WTC11 (cell line): ENCODE results near the gene CPT1C. TPM values are rescaled to one million over a fixed set of nuclear protein-coding genes. Genes with fewer than 3 reads are reported as not detected.

Experiments
- ATAC-seq: fragments of 200-7000 bp; cut with Tn5 transposase; 2 replicates; pipeline ENCODE4 v1.10.0; 2021; ENCODE audit warnings: mild to moderate bottlenecking, moderate library complexity
- CTCF ChIA-PET: fragments of 300-600 bp; sonication (Branson Sonifier 250); formaldehyde crosslinking; loops from one replicate; lab custom pipeline; 2021; ENCODE audit warnings: antibody characterized with exemption; lab: Charles Lee
- POLR2A ChIA-PET: fragments of 350-600 bp; sonication (Branson Sonifier 250); formaldehyde crosslinking; loops from one replicate; lab custom pipeline; 2021; ENCODE audit warnings: antibody characterized with exemption; lab: Charles Lee
- DNase-seq: peaks from one replicate; pipeline ENCODE4 v3.0.0; 2021; ENCODE audit warnings: low spot score
- H3K27ac Mint-ChIP-seq: 2 replicates; pipeline ENCODE4 v1.8.0; 2021; ENCODE audit warnings: mixed read lengths
- H3K27me3 Mint-ChIP-seq: 2 replicates; pipeline ENCODE4 v1.8.0; 2021; ENCODE audit warnings: low read depth, mild to moderate bottlenecking, moderate library complexity, mixed read lengths
- H3K36me3 Mint-ChIP-seq: 2 replicates; pipeline ENCODE4 v1.8.0; 2021; ENCODE audit warnings: mixed read lengths
- H3K4me1 Mint-ChIP-seq: 2 replicates; pipeline ENCODE4 v1.8.0; 2022; ENCODE audit warnings: mixed read lengths
- H3K4me3 Mint-ChIP-seq: 2 replicates; pipeline ENCODE4 v1.8.0; 2021; ENCODE audit warnings: mild to moderate bottlenecking, moderate library complexity, mixed read lengths
- H3K9me3 Mint-ChIP-seq: 2 replicates; pipeline ENCODE4 v1.8.0; 2021; ENCODE audit warnings: mixed read lengths
- ELF4 ChIP-seq: sonication (generic); formaldehyde crosslinking; IDR thresholded peaks from 2 replicates; pipeline ENCODE4 v1.8.1; 2022; ENCODE audit warnings: low read depth, mild to moderate bottlenecking, moderate library complexity, missing genetic modification reagents
- FOXP1 ChIP-seq: sonication (generic); formaldehyde crosslinking; IDR thresholded peaks from 2 replicates; pipeline ENCODE4 v1.8.0; 2022; ENCODE audit warnings: missing genetic modification reagents, mild to moderate bottlenecking, moderate library complexity, borderline replicate concordance
- PRRX2 ChIP-seq: fragments of 250-450 bp; sonication (Bioruptor Pico); IDR thresholded peaks from 2 replicates; pipeline ENCODE4 v1.8.0; 2021; ENCODE audit warnings: mild to moderate bottlenecking
- RORB ChIP-seq: fragments of 250-450 bp; sonication (Bioruptor Pico); IDR thresholded peaks from 2 replicates; pipeline ENCODE4 v1.9.0; 2021; ENCODE audit warnings: mild to moderate bottlenecking
- ZNF423 ChIP-seq: fragments of 250-450 bp; sonication (Bioruptor Pico); IDR thresholded peaks from 2 replicates; pipeline ENCODE4 v2.1.2; 2022; ENCODE audit warnings: mild to moderate bottlenecking, moderate library complexity
- total RNA-seq: library from RNA; stranded (reverse); gene quantifications from 3 replicates; pipeline ENCODE4 v1.2.3, GENCODE V29; 2021
- TF ChIP-seq, protein P1 (sequence below): fragments of 250-450 bp; sonication (Bioruptor Pico); IDR thresholded peaks from 2 replicates; pipeline ENCODE4 v1.9.0; 2021; ENCODE audit warnings: mild to moderate bottlenecking, borderline replicate concordance
- TF ChIP-seq, protein P2 (sequence below): sonication (generic); formaldehyde crosslinking; IDR thresholded peaks from 2 replicates; pipeline ENCODE4 v1.8.1; 2022; ENCODE audit warnings: mild to moderate bottlenecking, moderate library complexity, missing genetic modification reagents
- TF ChIP-seq, protein P3 (sequence below): sonication (generic); formaldehyde crosslinking; IDR thresholded peaks from 2 replicates; pipeline ENCODE4 v1.8.1; 2022; ENCODE audit warnings: missing genetic modification reagents, borderline replicate concordance
- TF ChIP-seq, protein P4 (sequence below): sonication (generic); formaldehyde crosslinking; IDR thresholded peaks from 2 replicates; pipeline ENCODE4 v1.8.1; 2023; ENCODE audit warnings: mild to moderate bottlenecking, missing genetic modification reagents
- TF ChIP-seq, protein P5 (sequence below): sonication (generic); formaldehyde crosslinking; IDR thresholded peaks from 2 replicates; pipeline ENCODE4 v1.8.1; 2022; ENCODE audit warnings: low read depth, missing genetic modification reagents, borderline replicate concordance

Gene CPT1C
- total RNA-seq, 1 experiment from 2014 or later = 74.6 TPM

DNA sequence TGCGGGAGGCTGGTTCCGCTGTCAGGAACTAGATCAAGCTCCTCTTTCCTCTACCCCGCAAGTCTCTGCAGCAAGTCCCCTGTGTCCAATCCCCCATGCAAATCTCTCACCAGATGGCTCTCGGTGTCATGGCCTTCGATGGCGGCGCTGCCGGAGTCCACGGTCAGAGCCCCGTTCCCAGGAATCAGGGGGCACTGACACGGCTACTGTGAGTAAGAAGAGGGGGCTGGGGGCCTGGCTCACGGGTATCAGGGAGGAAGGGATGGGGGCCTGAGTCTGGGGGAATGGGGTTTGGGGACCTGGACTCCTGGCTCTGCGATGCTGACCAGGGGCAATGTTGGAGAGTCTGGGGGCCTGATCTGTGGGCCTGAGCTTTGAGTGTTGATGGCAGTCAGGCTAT, 44.9 kb upstream of the CPT1C start (continued):
- TF ChIP-seq, protein P1, sequence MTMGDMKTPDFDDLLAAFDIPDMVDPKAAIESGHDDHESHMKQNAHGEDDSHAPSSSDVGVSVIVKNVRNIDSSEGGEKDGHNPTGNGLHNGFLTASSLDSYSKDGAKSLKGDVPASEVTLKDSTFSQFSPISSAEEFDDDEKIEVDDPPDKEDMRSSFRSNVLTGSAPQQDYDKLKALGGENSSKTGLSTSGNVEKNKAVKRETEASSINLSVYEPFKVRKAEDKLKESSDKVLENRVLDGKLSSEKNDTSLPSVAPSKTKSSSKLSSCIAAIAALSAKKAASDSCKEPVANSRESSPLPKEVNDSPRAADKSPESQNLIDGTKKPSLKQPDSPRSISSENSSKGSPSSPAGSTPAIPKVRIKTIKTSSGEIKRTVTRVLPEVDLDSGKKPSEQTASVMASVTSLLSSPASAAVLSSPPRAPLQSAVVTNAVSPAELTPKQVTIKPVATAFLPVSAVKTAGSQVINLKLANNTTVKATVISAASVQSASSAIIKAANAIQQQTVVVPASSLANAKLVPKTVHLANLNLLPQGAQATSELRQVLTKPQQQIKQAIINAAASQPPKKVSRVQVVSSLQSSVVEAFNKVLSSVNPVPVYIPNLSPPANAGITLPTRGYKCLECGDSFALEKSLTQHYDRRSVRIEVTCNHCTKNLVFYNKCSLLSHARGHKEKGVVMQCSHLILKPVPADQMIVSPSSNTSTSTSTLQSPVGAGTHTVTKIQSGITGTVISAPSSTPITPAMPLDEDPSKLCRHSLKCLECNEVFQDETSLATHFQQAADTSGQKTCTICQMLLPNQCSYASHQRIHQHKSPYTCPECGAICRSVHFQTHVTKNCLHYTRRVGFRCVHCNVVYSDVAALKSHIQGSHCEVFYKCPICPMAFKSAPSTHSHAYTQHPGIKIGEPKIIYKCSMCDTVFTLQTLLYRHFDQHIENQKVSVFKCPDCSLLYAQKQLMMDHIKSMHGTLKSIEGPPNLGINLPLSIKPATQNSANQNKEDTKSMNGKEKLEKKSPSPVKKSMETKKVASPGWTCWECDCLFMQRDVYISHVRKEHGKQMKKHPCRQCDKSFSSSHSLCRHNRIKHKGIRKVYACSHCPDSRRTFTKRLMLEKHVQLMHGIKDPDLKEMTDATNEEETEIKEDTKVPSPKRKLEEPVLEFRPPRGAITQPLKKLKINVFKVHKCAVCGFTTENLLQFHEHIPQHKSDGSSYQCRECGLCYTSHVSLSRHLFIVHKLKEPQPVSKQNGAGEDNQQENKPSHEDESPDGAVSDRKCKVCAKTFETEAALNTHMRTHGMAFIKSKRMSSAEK (CRISPR knock-in tag) = no peak
- no peak for TF ChIP-seq PRRX2

DNA sequence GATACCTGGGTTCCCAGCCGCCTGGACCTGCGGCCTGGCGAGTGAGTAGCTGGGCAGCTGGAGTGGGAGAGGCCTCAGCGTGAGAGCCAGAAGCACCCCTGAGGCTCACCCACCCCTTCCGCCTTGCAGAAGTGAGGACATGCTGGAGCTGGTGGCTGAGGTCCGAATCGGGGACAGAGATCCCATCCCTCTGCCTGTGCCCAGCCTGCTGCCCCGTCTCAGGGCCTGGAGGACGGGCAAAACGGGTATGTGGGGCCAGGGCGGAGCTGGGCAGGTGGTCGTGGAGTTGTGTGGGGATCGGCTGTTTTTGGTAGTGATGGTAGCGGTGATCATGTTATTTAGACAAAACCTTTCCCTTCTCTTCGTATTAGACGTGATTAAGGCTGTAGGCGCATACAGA, 44.3 kb upstream of the CPT1C start:
- DNase-seq (no peak), ATAC-seq (no peak)
- TF ChIP-seq, protein P2, sequence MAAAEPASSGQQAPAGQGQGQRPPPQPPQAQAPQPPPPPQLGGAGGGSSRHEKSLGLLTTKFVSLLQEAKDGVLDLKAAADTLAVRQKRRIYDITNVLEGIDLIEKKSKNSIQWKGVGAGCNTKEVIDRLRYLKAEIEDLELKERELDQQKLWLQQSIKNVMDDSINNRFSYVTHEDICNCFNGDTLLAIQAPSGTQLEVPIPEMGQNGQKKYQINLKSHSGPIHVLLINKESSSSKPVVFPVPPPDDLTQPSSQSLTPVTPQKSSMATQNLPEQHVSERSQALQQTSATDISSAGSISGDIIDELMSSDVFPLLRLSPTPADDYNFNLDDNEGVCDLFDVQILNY (CRISPR knock-in tag) = no peak
- TF ChIP-seq, protein P3, sequence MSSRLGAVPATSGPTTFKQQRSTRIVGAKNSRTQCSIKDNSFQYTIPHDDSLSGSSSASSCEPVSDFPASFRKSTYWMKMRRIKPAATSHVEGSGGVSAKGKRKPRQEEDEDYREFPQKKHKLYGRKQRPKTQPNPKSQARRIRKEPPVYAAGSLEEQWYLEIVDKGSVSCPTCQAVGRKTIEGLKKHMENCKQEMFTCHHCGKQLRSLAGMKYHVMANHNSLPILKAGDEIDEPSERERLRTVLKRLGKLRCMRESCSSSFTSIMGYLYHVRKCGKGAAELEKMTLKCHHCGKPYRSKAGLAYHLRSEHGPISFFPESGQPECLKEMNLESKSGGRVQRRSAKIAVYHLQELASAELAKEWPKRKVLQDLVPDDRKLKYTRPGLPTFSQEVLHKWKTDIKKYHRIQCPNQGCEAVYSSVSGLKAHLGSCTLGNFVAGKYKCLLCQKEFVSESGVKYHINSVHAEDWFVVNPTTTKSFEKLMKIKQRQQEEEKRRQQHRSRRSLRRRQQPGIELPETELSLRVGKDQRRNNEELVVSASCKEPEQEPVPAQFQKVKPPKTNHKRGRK = no peak
- TF ChIP-seq RORB (CRISPR knock-in tag) (no peak), FOXP1 (CRISPR knock-in tag) (no peak), ELF4 (no peak), ZNF423 (CRISPR knock-in tag) (no peak)
- TF ChIP-seq, protein P4, sequence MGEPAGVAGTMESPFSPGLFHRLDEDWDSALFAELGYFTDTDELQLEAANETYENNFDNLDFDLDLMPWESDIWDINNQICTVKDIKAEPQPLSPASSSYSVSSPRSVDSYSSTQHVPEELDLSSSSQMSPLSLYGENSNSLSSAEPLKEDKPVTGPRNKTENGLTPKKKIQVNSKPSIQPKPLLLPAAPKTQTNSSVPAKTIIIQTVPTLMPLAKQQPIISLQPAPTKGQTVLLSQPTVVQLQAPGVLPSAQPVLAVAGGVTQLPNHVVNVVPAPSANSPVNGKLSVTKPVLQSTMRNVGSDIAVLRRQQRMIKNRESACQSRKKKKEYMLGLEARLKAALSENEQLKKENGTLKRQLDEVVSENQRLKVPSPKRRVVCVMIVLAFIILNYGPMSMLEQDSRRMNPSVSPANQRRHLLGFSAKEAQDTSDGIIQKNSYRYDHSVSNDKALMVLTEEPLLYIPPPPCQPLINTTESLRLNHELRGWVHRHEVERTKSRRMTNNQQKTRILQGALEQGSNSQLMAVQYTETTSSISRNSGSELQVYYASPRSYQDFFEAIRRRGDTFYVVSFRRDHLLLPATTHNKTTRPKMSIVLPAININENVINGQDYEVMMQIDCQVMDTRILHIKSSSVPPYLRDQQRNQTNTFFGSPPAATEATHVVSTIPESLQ (CRISPR knock-in tag) = no peak
- TF ChIP-seq, protein P5, sequence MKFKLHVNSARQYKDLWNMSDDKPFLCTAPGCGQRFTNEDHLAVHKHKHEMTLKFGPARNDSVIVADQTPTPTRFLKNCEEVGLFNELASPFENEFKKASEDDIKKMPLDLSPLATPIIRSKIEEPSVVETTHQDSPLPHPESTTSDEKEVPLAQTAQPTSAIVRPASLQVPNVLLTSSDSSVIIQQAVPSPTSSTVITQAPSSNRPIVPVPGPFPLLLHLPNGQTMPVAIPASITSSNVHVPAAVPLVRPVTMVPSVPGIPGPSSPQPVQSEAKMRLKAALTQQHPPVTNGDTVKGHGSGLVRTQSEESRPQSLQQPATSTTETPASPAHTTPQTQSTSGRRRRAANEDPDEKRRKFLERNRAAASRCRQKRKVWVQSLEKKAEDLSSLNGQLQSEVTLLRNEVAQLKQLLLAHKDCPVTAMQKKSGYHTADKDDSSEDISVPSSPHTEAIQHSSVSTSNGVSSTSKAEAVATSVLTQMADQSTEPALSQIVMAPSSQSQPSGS (CRISPR knock-in tag) = no peak
- TF ChIP-seq, protein P1 (CRISPR knock-in tag) = no peak
- peaks cover 24% of the 10 kb centered on the region for H3K4me1 Mint-ChIP-seq
- H3K4me3 Mint-ChIP-seq = no peak overlapping the region
- H3K36me3 Mint-ChIP-seq = peaks cover 28% of the 10 kb centered on the region
- H3K9me3 Mint-ChIP-seq = no peaks in the 10 kb centered on the region
- no peak overlapping the region; the same call in 1 of the 2 replicates for H3K27ac Mint-ChIP-seq
- ChIA-PET CTCF (interaction anchor here (0.5 kb wide), 1 partner anchor 995 kb away, joined by 3 read pairs; no protein-coding TSS in a partner anchor), POLR2A (interaction anchor here (0.5 kb wide), 1 partner anchor 83 kb away, joined by 7 read pairs; no protein-coding TSS in a partner anchor)
- H3K27me3 Mint-ChIP-seq = no peaks in the 10 kb centered on the region
